LHCN-M2 (cell line): ENCODE results near the gene ZMYM5. TPM values are rescaled to one million over a fixed set of nuclear protein-coding genes. Genes with fewer than 3 reads are reported as not detected.
"Not testable (repeated sequence)": the region's sequence is repeated elsewhere in the genome, so short reads cannot be mapped to it uniquely, and the experiment has no call there.

Experiments
- DNase-seq: peaks from one replicate; pipeline ENCODE4 v3.0.0-alpha.2; 2012; ENCODE audit warnings: low read depth
- total RNA-seq: library from RNA; depleted of rRNA; stranded (reverse); fragments of >200 nt; gene quantifications from 2 replicates; pipeline ENCODE4 v1.2.3, GENCODE V29; 2014; rRNA removed

Gene ZMYM5
- total RNA-seq, 1 experiment from 2014 or later = 9.2 TPM

DNA sequence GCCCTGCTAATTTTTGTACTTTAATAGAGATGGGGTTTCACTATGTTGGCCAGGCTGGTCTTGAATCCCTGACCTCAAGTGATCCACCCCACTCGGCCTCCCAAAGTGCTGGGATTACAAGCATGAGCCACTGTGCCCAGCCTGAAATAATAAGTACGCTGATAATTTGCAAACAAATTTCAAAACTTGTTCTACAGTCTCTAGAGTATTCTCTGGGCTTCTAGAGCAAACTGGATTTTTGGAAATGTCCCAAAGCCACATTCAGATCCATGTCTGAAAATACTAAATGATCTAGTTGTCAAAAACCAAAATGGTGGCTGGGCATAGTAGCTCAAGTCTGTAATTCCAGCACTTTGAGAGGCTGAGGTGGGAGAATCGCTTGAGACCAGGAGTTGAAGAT, 40.8 kb downstream of the ZMYM5 start:
- DNase-seq = no peak

DNA sequence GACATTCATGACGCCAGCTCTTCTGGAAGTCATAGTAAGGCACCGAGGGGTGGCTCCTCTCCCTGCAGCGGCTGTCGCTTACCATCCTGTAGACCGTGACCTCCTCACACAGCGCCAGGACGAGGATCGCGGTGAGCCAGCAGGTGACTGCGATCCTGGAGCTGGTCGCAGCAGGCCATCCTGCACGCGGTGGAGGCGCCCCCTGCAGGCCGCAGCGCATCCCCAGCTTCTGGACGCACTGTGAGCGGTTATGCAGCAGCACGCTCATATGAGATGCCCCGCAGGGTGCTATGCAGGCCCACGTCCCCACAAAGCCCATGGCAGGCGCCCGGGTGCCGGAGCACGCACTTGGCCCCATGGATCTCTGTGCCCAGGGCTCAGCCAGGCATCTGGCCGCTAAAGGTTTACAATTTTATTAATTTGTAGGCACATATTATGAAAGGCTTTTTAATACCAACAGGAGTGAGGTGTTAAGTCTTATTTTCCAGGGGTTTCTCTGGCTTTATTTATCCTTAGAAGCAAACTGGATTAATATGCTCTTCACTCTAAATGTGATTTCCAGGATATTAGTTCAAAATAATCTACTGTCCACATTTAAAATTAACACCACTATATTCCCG, 45.1 kb downstream of the ZMYM5 start:
- no peak for DNase-seq

DNA sequence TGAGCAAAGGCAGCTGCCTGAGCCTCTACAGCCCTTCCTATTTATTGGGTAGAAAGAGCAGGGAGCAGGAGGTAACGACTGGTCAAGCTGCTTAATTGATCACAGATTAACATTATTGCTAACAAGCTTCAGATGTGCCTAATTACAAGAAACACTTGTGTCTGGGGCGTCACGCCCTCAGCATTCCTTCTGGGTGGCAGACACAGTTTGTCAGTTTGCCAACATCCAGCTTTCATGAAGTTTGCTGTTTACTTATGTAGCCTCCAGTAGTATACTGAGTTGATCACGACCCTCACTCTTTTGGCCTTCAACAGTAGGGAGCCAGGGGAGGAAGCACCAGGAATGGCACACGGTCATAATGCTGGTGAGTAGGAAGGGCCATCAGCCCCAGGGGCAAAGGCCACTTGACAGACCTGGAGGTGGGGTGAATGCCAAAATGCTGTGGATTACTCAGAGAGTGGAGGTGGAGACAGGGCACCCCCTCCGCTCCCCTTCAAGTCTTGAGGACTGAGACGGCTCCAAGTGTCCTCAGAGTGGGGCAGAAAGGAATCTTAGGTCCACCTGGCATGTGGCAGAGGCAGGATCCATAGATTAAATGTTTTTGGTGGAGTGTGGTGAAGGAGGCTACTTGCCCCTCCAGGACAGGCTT, 45.8 kb downstream of the ZMYM5 start:
- no peak for DNase-seq

DNA sequence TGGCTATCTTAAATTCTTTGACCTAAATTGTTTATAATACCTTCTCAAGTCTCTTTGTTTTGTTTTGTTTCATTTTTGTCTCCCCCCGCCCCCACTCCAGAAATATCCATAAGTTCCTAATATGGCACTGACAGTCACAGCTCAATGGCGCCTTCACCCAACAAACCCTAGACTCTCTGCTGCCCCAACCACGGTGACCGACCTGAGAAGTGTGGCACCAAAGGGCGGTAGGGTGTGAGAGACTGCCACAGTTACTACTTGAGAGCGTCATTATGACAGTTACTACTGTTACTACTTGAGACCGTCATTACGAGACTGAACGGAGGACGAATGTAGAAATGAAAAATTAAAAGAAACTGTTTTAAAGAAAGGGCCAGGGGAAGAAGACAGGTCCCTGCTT, 46.3 kb downstream of the ZMYM5 start:
- DNase-seq = no peak

DNA sequence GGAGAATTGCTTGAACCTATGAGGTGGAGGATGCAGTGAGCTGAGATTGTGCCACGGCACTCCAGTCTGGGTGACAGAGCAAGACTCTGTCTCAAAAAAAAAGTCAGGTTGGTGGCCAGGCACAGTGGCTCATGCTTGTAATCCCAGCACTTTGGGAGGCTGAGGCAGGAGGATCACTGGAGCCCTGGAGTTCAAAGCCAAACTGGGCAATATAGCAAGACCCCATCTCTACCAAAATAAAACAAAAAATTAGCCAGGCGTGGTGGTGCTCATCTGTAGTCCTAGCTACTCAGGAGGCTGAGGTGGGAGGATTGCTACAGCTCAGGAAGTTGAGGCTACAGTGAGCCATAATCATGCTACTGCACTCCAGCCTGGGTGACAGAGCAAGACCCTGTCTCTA, 47.6 kb downstream of the ZMYM5 start:
- not testable (repeated sequence) for DNase-seq

DNA sequence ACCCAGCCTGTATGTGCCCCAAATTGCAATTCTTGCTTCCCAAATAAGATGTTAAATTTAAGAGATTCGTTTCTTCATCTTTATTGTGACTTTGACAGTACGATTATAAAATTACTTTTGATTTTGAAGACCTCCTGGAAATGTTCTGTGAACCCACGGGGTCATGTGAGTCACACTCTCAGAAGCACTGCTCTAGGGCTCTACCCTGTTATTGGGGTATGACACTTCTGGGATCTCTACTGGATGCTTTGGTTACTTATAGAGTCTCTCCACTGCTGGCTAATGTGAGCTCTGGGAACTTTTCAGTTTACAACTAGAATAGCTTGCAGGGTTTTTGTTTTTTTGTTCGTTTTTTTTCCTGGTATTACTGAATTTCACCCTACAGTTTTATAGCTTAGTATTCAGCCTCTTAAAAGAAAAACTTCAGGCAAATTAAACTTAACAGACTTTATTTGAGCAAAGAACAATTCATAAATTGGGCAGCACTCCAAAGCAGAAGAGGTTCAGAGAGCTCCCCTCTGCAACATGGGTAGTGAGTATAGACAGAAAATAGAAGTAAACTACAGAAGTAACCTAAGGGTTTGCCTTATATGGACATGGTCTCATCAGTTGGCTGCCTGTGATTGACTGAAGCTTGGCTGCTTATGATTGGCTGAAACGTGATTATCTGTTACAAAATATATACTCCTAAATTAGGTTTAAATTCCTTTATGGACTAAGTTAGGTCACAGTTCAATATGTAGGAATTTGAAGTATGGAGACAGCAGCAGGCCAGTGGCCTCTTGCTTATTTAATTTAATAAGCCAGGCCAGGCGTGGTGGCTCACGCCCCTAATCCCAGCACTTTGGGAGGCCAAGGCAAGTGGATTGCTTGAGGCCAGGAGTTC, 52.2 kb downstream of the ZMYM5 start:
- DNase-seq = no peak

DNA sequence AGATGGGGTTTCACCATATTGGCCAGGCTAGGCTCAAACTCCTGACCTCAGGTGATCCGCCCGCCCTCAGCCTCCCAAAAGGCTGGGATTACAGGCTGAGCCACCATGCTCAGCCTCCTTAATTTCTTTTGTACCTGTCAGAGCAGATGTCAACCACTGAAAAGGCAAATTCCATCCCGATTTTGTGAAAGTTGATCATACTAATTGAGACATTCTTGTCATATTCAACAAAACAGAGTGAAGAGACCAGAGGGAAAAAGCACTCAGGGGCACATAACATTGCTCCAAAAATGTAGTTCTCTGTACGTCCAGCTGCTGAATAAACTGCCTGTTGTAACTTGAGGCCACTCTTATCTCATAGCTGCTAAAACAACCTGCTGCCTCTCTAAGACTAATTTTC, 53.3 kb downstream of the ZMYM5 start:
- no peak for DNase-seq

DNA sequence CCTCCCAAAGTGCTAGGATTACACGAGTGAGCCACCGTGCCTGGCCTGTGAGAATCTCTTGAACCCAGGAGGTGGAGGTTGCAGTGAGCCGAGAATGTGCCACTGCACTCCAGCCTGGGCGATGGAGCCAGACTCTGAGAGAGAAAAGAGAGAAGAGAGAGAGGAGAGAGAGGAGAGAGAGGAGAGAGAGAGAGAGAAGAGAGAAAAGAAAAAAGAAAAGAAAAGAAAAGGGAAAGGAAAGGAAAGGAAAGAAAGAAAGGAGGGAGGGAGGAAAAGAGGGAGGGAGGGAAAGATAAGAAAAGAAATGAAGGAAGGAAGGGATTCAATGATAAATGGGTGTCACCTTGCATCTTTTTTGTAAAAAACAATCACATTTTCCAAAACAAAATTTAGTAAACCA, 57.7 kb downstream of the ZMYM5 start:
- no peak for DNase-seq

DNA sequence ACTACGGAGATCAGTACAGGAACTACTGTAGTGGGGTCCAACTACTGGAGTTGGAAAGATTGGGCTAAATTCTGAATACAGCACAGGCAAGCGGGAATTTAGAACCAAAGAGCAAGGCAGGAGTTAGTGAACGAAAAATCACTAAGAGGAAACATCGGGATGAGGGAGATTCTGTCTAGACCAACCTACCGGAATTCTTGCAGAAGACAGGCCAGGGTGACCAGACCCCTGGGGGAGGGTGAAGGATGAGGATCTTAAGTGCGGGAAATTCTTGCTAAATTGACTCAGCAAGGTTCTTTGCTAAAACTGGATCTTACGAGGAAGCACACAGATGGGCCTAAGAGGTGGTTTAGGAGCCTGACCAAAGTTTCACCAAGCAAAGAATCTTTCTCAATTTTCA, 67.5 kb downstream of the ZMYM5 start:
- no peak for DNase-seq

DNA sequence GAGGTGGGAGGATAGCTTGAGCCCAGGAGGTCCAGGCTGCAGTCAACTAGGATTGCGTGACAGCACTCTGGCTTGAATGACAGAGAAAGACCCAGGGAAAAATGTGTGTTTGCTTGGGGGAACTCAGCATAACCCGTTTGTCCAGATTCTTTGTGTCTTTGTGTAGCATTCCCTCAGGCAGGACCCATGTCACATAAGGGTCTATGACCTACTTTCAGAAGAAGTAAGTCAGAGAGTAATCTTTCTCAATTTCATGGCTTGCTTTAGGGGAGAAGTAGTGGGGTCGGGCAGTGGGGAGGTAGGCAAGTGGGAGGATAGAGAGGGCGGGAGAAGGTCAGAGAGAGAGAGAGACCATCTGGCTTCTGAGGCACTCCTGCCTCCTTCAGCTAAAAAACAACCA, 68.8 kb downstream of the ZMYM5 start:
- DNase-seq = no peak

DNA sequence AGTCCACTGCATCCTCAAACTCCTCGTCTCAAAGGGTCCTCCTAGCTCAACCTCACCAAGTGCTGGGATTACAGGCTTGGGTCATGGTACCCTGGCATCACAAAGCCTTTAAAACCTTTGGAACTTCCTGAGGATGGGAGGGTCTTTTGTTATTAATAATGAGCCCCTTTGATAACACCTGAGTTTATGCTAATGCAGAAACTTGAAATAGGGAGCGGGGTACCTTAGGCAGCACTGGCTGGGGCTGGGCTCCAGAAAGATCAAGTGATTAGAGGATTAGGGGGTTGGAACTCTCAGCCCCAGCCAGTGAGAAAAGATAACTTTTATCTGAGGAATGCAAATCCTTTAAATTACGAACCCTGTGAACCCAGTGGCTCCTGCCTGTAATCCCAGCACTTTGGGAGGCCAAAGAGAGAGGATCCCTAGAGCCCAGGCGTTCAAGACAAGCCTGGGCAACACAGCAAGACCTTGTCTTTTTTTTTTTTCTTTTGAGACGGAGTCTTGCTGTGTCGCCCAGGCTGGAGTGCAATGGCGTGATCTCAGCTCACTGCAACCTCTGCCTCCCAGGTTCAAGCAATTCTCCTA, 71.4 kb downstream of the ZMYM5 start:
- no peak for DNase-seq

DNA sequence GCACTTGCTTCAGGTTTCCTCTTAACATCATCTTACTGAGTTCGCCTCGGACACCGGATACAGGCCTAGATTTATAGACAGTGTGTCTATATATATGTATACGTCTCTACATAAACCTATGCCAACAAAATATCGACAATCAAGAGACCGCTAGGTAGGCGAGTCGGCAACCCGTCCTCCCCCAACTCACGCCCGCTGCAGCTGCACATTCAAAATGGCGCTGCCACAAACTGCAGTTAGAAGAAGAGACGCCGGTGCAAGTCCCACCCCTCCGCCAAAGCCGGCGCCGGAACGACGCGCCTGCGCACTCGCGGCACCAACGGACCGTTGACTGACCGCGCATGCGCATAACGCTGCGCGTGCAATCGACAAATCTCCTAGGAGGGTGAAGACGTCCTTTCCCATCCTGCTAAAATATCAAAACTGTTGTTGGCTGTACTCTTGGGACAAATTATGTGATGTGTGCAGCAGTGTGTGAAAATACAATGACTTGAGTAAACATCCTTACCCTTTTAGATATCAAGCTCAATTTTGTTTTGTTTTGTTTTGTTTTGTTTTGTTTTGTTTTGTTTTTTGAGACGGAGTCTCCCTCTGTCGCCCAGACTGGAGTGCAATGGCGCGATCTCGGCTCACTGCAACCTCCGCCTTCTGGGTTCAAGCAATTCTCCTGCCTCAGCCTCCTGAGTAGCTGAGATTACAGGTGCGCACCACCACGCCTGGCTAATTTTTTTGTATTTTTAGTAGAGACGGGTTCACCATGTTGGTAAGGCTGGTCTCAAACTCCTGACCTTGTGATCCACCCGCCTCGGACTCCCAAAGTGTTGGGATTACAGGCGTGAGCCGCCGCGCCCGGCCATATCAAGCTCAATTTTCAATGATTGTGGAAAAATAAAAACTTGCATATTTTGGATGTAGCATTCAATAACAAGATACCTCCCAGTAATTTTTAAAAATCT, 80.4 kb downstream of the ZMYM5 start, which contains the start of gene PSPC1:
PSPC1 (minus strand) TSS at position 219 of the 956 bp plus-strand sequence; CDS start at position 31, 188 bp downstream.
- DNase-seq = peak; percentile 94

DNA sequence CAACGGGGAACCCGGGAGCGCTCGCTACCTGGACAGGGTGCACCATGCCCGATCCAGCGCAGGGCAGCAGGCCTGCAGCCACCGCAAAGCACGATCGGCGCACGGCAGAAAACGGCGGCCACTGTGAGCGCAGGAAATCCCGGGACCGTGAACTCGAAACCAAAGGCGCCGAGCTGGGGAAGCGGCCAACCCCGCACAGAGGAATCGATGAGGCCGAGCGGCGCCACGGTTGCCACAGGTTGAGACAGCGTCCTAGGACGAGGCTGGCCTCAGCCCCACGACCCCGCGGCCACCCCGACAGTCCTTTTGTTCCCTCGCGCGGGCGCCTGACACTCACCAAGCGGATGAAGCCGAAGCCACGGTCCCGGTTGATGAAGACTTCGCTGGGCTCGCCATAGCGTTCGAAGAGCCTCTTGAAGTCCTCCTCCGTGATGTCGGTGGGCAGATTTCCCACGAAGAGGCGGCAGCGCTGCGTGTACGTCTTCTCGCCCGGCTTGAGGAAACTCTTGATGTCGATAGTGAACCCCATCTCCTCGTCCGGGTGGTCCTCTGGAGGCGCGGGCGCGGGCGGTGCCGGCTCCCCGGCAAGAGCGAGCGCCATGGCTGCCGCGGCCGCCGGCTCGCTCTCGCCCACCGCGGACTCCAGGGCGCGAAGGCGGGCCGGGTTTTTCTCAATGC, 81.3 kb downstream of the ZMYM5 start:
- peak; percentile 36 for DNase-seq

DNA sequence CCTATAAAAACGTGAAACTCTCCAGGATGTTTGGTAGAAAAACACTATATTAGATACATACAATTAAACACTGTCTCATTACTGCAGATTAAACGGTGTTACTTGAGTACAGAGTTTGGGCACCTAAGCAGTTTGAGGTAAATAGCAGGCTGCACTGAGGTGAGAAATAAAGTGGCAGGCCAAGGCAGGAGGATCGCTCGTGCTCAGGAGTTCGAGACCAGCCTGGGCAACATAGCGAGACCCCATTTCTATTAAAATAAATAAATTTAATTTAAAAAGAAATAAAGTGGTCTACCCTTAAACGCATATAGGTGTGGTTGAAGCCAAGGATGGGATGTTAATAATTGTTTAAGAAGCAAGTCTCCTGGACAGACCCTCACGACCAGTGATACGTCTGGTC, 81.9 kb downstream of the ZMYM5 start:
- no peak for DNase-seq

DNA sequence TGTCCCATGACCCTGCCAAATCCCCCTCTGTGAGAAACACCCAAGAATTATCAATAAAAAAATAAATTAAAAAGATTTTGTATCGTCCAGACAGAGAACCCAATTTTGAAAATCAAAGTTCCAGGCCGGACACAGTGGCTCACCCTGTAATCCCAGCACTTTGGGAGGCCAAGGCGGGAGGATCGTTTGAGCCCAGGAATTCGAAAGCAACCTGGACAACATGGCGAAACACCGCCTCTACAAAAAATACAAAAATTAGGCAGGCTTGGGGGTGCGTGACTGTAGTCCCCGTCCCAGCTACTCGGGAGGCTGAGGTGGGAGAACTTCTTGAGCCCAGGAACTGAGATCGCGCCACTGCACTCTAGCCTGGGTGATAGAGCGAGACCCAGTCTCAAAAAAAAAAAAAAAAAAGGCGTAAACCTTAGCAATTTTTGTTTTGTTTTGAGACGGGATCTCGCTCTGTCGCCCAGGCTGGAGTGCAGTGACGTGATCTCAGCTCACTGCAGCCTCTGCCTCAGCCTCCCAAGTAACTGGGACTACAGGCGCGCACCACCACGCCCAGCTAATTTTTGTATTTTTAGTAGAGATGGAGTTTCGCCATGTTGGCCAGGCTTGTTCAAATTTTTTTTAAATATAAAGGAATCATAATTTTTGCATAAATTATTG, 82.6 kb downstream of the ZMYM5 start:
- DNase-seq = not testable (repeated sequence)

Other genes starting within 250 kb of the ZMYM5 start
- gene MPHOSPH8, start 230.0 kb downstream of the ZMYM5 start, total RNA-seq = 8.3 and 11.0 TPM in 2 replicates
- 51.4 and 56.4 TPM in 2 replicates for gene PSPC1, start 80.7 kb downstream of the ZMYM5 start, total RNA-seq
- gene ZMYM2, start 95.1 kb upstream of the ZMYM5 start, total RNA-seq = 38.1 and 39.1 TPM in 2 replicates